CD14-positive monocyte (primary cell): ENCODE measurements around the gene SYTL1. TPM values are rescaled to one million over a fixed set of nuclear protein-coding genes. Genes with fewer than 3 reads are reported as not detected.
A peak's percentile ranks its signal among the peaks of the same experiment; 100 is the strongest.

Experiments
- DNase-seq, 3 donors: peaks; one replicate each; pipeline ENCODE4 v3.0.0-alpha.2; 2011 to 2022
- H2AFZ ChIP-seq: 2 replicates; pipeline ENCODE4 v1.6.0; 2012; ENCODE audit warnings: mild to moderate bottlenecking, low read depth, low read length, inconsistent platforms; ENCODE audit not compliant: insufficient read depth, poor library complexity, severe bottlenecking
- H3K27ac ChIP-seq, 2 donors: 1 replicate in 1 of 2; 2 replicates in 1 of 2; pipeline ENCODE4 v1.5.1; 2012 to 2013; ENCODE audit warnings: low read length in 2 of 2, control low read depth in 1 of 2, inconsistent platforms in 1 of 2, low read depth in 1 of 2, mild to moderate bottlenecking in 1 of 2
- H3K27me3 ChIP-seq, 2 donors: one replicate each; pipeline versions ENCODE4 v1.6.0 to v1.6.1; 2011 to 2013; ENCODE audit warnings: low read length in 2 of 2; ENCODE audit not compliant: control insufficient read depth in 2 of 2, insufficient read depth in 2 of 2
- H3K36me3 ChIP-seq, 2 donors: replicated peaks in 1 of 2; 1 replicate in 1 of 2; 2 replicates in 1 of 2; pipeline versions ENCODE4 v1.5.1 to v1.6.1; 2012 to 2013; ENCODE audit warnings: low read length in 2 of 2, control low read depth in 1 of 2, inconsistent platforms in 1 of 2, mild to moderate bottlenecking in 1 of 2; ENCODE audit not compliant: insufficient read depth in 2 of 2, control insufficient read depth in 1 of 2
- H3K4me1 ChIP-seq, 2 donors: 1 replicate in 1 of 2; 2 replicates in 1 of 2; pipeline versions ENCODE4 v1.5.1 to v1.6.1; 2012 to 2013; ENCODE audit warnings: low read length in 2 of 2, control low read depth in 1 of 2, inconsistent platforms in 1 of 2, mild to moderate bottlenecking in 1 of 2, moderate library complexity in 1 of 2; ENCODE audit not compliant: insufficient read depth in 2 of 2, control insufficient read depth in 1 of 2
- H3K4me2 ChIP-seq: replicated peaks from 2 replicates; pipeline ENCODE3; 2012; ENCODE audit warnings: low read length, moderate library complexity, mild to moderate bottlenecking; ENCODE audit not compliant: poor library complexity, severe bottlenecking; ENCODE audit errors: extremely low read depth
- H3K4me3 ChIP-seq, 3 experiments: fragments of 200-600 bp in 1 of 3; sonication (generic) in 1 of 3; replicated peaks in 1 of 3; 1 replicate in 2 of 3; 2 replicates in 1 of 3; pipeline ENCODE4 v1.5.1; 2011 to 2013; ENCODE audit warnings: low read length in 3 of 3, mild to moderate bottlenecking in 3 of 3, control low read depth in 2 of 3, low read depth in 2 of 3, inconsistent platforms in 1 of 3, moderate library complexity in 1 of 3
- H3K79me2 ChIP-seq: 2 replicates; pipeline ENCODE4 v1.6.0; 2012; ENCODE audit warnings: mild to moderate bottlenecking, control low read depth, inconsistent platforms, low read length, moderate library complexity; ENCODE audit not compliant: insufficient read depth
- H3K9ac ChIP-seq: 2 replicates; pipeline ENCODE4 v1.6.0; 2017; ENCODE audit warnings: low read length, mild to moderate bottlenecking; ENCODE audit not compliant: insufficient read depth, poor library complexity, severe bottlenecking
- H3K9me3 ChIP-seq, 2 donors: replicated peaks in 1 of 2; 1 replicate in 1 of 2; 2 replicates in 1 of 2; pipeline versions ENCODE4 v1.5.1 to v1.6.1; 2012 to 2013; ENCODE audit warnings: low read length in 2 of 2, control low read depth in 1 of 2; ENCODE audit not compliant: control insufficient read depth in 1 of 2, insufficient read depth in 1 of 2
- H4K20me1 ChIP-seq: 2 replicates; pipeline ENCODE4 v1.6.0; 2012; ENCODE audit warnings: mild to moderate bottlenecking, low read length, control low read depth, moderate library complexity; ENCODE audit not compliant: insufficient read depth
- H3K27ac Mint-ChIP-seq, 7 donors: one replicate each; pipeline ENCODE4 v1.8.0; 2020; ENCODE audit warnings: mild to moderate bottlenecking in 7 of 7, mixed read lengths in 7 of 7, moderate library complexity in 6 of 7, inconsistent platforms in 2 of 7
- H3K27me3 Mint-ChIP-seq, 3 donors: one replicate each; pipeline ENCODE4 v1.8.0; 2021 to 2022; ENCODE audit warnings: low read depth in 3 of 3, mild to moderate bottlenecking in 3 of 3, mixed read lengths in 3 of 3, moderate library complexity in 3 of 3, inconsistent platforms in 1 of 3
- H3K36me3 Mint-ChIP-seq, 2 donors: one replicate each; pipeline ENCODE4 v1.8.0; 2020; ENCODE audit warnings: mixed read lengths in 2 of 2, inconsistent platforms in 1 of 2, mild to moderate bottlenecking in 1 of 2
- H3K4me1 Mint-ChIP-seq: one replicate; pipeline ENCODE4 v1.8.0; 2020; ENCODE audit warnings: mild to moderate bottlenecking, mixed read lengths
- H3K4me3 Mint-ChIP-seq, 2 donors: one replicate each; pipeline ENCODE4 v1.8.0; 2020; ENCODE audit warnings: mild to moderate bottlenecking in 2 of 2, mixed read lengths in 2 of 2, moderate library complexity in 1 of 2
- H3K9me3 Mint-ChIP-seq, 7 donors: one replicate each; pipeline ENCODE4 v1.8.0; 2020 to 2022; ENCODE audit warnings: mixed read lengths in 7 of 7, mild to moderate bottlenecking in 6 of 7, moderate library complexity in 6 of 7, inconsistent platforms in 2 of 7
- CTCF ChIP-seq: fragments of 200-600 bp; IDR thresholded peaks from one replicate; pipeline ENCODE4 v1.8.0; 2022; ENCODE audit warnings: antibody characterized with exemption, mild to moderate bottlenecking
- WGBS: methylation state at CpG from one replicate; pipeline ENCODE4 v1.1.5; 2013; ENCODE audit warnings: missing lambda C conversion rate; ENCODE audit not compliant: insufficient coverage; 5-methylcytosine and 5-hydroxymethylcytosine counted together
- intact Hi-C, 2 donors: fragments of 100-400 bp; cut with micrococcal nuclease; formaldehyde crosslinking; loops; one replicate each; pipeline versions ENCODE4 v1.15.0 to v1.15.1; 2023
- polyA plus RNA-seq, 3 donors: library from polyadenylated mRNA; depleted of rRNA in 1 of 3; unstranded in 2 of 3; stranded (reverse) in 1 of 3; fragments of 300-500 nt in 2 of 3; fragments of >200 nt in 1 of 3; fragmentation: Illumina TruSeq in 2 of 3; gene quantifications; 1 replicate in 2 of 3; 2 replicates in 1 of 3; pipeline ENCODE4 v1.2.3, GENCODE V29; 2012 to 2021

The SYTL1 gene
- polyA plus RNA-seq, 3 donors, result 26.9 to 95.8 (median 44.6) TPM

- no peak overlapping the region for H3K4me3 Mint-ChIP-seq
- no peak overlapping the region for H2AFZ ChIP-seq
- peaks cover 0 to 6% of the 10 kb centered on the region in 2 donors for H3K4me1 ChIP-seq
- H3K4me2 ChIP-seq, result no peak overlapping the region
- WGBS, result 95% methylated on average over 8 of the region's 12 CpGs
- intact Hi-C loops, result no loop called here
- no peak overlapping the region for H3K9ac ChIP-seq
- H3K27me3 Mint-ChIP-seq, result peaks cover 10 to 18% (median 15%) of the 10 kb centered on the region in 3 donors
- no peaks in the 10 kb centered on the region for H4K20me1 ChIP-seq
- no peaks in the 10 kb centered on the region for H3K79me2 ChIP-seq
- peaks cover 0 to 5% of the 10 kb centered on the region in 2 donors for H3K27me3 ChIP-seq
- peaks cover 9% of the 10 kb centered on the region for H3K4me1 Mint-ChIP-seq
- H3K4me3 ChIP-seq, result no peak overlapping the region
- no peak overlapping the region for H3K27ac ChIP-seq
- no peak for TF ChIP-seq CTCF
- H3K27ac Mint-ChIP-seq, result peak overlapping the region in 2 of 7 donors; percentile 28 to 59
- H3K36me3 ChIP-seq, result no peaks in the 10 kb centered on the region
- no peaks in the 10 kb centered on the region for H3K9me3 Mint-ChIP-seq
- no peak for DNase-seq
- H3K9me3 ChIP-seq, result no peaks in the 10 kb centered on the region
- H3K36me3 Mint-ChIP-seq, result no peaks in the 10 kb centered on the region
Measured at GRCh38 chr1:27380766-27381733, 39.2 kb downstream of the SYTL1 start.

- WGBS, result 71% methylated on average over 8 of the region's 18 CpGs
- no peaks in the 10 kb centered on the region for H3K9me3 ChIP-seq
- no peak overlapping the region for H3K4me3 ChIP-seq
- H3K4me2 ChIP-seq, result no peak overlapping the region
- Mint-ChIP-seq H3K4me3 (no peak overlapping the region), H3K36me3 (no peaks in the 10 kb centered on the region), H3K9me3 (no peaks in the 10 kb centered on the region), H3K4me1 (peaks cover 9% of the 10 kb centered on the region), H3K27ac (no peak overlapping the region), H3K27me3 (peaks cover 16 to 22% (median 17%) of the 10 kb centered on the region in 3 donors)
- no peak for DNase-seq
- no peaks in the 10 kb centered on the region for H3K79me2 ChIP-seq
- H2AFZ ChIP-seq, result no peak overlapping the region
- intact Hi-C loops, result no loop called here
- H4K20me1 ChIP-seq, result no peaks in the 10 kb centered on the region
- H3K36me3 ChIP-seq, result no peaks in the 10 kb centered on the region
- no peak overlapping the region for H3K9ac ChIP-seq
- no peak for TF ChIP-seq CTCF
- H3K4me1 ChIP-seq, result peaks cover 0 to 6% of the 10 kb centered on the region in 2 donors
- no peak overlapping the region for H3K27ac ChIP-seq
- peaks cover 0 to 8% of the 10 kb centered on the region in 2 donors for H3K27me3 ChIP-seq
Measured at GRCh38 chr1:27381969-27382762, 40.3 kb downstream of the SYTL1 start.
